Neutrophil (primary cell): ENCODE results near the gene INSM2.

Experiments
- H3K27ac ChIP-seq: fragments of 200-600 bp; sonication (generic); 2 replicates; pipeline ENCODE4 v1.5.1; 2016; ENCODE audit warnings: mild to moderate bottlenecking, moderate library complexity
- H3K27me3 ChIP-seq: fragments of 200-600 bp; sonication (generic); 2 replicates; pipeline ENCODE4 v1.6.0; 2016; ENCODE audit warnings: mild to moderate bottlenecking
- H3K36me3 ChIP-seq: fragments of 200-600 bp; sonication (generic); 2 replicates; pipeline ENCODE4 v1.5.1; 2017
- H3K4me1 ChIP-seq, 2 experiments: fragments of 200-600 bp in 1 of 2; sonication (generic) in 1 of 2; 1 replicate in 1 of 2; 2 replicates in 1 of 2; pipeline versions ENCODE4 v1.5.1 to v1.6.1; 2013 to 2016; ENCODE audit warnings: low read depth in 1 of 2, low read length in 1 of 2, mild to moderate bottlenecking in 1 of 2, moderate library complexity in 1 of 2; ENCODE audit not compliant: control insufficient read depth in 1 of 2, insufficient read depth in 1 of 2
- H3K4me3 ChIP-seq, 2 experiments: fragments of 200-600 bp in 1 of 2; sonication (generic) in 1 of 2; 1 replicate in 1 of 2; 2 replicates in 1 of 2; pipeline ENCODE4 v1.5.1; 2013 to 2016; ENCODE audit warnings: low read depth in 1 of 2, low read length in 1 of 2, mild to moderate bottlenecking in 1 of 2, moderate library complexity in 1 of 2
- H3K9me3 ChIP-seq: fragments of 200-600 bp; sonication (generic); 2 replicates; pipeline ENCODE4 v1.5.1; 2016
- TF ChIP-seq, protein P1 (sequence below): fragments of 200-600 bp; sonication (generic); IDR thresholded peaks from 2 replicates; pipeline ENCODE4 v1.5.1; 2016; ENCODE audit warnings: antibody characterized with exemption

Gene INSM2

DNA sequence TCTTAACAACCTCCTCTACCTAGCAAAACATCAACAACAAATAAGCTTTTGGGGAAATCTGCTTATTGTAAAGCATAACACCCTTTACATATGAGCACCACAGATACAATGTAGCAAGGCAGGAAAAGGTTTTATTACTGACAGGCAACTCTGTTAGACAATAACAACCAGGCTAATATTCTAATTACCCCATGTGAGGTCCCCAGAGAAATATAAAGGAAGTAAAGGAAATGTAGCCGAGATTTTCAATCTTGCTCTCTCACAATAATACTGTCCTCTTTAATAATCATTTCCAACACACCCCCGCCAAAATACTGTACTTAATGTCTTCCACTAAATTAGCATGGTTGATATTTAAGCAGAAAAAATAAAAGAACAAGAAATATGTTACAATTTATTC, 14.0 kb upstream of the INSM2 start:
- no peaks in the 10 kb centered on the region for H3K4me1 ChIP-seq
- no peak overlapping the region for H3K27ac ChIP-seq
- no peaks in the 10 kb centered on the region for H3K36me3 ChIP-seq
- TF ChIP-seq, protein P1, sequence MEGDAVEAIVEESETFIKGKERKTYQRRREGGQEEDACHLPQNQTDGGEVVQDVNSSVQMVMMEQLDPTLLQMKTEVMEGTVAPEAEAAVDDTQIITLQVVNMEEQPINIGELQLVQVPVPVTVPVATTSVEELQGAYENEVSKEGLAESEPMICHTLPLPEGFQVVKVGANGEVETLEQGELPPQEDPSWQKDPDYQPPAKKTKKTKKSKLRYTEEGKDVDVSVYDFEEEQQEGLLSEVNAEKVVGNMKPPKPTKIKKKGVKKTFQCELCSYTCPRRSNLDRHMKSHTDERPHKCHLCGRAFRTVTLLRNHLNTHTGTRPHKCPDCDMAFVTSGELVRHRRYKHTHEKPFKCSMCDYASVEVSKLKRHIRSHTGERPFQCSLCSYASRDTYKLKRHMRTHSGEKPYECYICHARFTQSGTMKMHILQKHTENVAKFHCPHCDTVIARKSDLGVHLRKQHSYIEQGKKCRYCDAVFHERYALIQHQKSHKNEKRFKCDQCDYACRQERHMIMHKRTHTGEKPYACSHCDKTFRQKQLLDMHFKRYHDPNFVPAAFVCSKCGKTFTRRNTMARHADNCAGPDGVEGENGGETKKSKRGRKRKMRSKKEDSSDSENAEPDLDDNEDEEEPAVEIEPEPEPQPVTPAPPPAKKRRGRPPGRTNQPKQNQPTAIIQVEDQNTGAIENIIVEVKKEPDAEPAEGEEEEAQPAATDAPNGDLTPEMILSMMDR, result no peak
- peaks cover 44% of the 10 kb centered on the region for H3K27me3 ChIP-seq
- H3K9me3 ChIP-seq, result no peaks in the 10 kb centered on the region
- H3K4me3 ChIP-seq, result no peak overlapping the region

DNA sequence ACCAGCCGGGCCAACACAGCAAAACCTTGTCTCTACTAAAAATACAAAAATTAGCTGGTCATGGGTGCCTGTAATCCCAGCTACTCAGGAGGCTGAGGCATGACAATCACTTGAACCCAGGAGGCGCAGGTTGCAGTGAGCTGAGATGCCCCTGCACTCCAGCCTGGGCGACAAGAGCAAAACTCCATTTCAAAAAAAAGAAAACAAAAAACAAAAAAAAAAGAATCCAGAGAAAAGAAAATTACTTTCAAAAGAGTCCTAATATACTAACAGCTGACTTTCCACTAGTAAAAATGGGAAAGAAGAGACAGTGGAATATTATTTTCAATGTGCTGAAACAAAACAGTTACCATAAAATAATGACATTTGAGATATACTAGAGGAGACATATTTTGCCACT, 8.3 kb upstream of the INSM2 start:
- Histone ChIP-seq H3K9me3 (no peaks in the 10 kb centered on the region), H3K27ac (no peak overlapping the region), H3K4me1 (no peaks in the 10 kb centered on the region), H3K27me3 (peaks cover 75% of the 10 kb centered on the region), H3K4me3 (no peak overlapping the region), H3K36me3 (no peaks in the 10 kb centered on the region)
- TF ChIP-seq, protein P1, result no peak

DNA sequence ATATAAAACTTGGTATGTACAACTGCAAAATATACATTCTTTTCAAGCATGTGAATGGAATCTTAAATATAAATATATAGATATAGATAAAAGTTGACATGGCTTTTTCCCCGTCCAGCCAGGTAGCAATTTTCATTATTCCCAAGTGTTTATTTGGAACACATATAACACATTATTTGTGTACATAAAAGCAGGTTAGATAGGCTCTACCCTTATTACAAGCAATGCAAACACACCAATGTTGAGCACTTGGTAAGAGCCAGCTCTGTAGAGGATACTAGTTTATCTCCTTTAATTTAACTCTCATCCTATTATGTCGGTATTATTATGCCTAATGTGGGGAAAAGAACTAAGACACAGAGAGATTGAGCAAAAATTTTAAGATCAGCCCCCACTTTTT, 7.0 kb upstream of the INSM2 start:
- peaks cover 75% of the 10 kb centered on the region for H3K27me3 ChIP-seq
- TF ChIP-seq, protein P1, result no peak

DNA sequence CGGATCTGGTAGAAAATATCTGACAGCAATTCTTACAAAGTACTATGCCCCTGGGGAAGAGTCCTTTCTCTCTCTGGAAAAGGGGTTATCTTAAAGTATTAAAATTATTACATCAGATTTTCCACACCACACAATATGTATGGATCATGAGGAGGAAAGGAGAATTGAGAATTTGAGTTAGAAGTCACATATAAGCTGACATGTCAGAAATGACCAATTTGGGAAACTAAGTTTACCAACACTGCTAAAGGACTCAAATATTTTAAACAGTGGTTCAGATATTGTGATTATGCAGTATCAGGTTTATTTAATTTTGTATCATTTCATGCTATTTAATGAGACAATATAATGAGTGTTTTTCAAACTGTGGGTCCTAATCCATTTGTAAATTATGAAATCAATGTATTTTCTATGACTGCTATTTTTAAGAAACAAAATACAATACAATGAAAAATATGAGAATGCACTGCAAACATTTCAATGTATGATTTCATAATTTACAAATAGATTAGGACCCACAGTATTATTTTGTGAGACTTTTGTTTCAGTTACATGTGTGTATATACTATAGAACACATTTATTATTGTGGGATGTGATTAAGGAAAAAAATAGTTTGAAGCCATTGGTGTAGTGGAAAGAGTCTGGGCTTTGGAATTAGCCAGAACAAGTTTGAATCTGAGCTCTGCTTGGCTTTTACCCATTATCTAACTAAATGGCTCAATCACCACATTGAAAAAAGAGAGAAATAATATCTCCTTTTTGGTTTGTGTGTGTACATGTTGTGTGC, 1.8 kb upstream of the INSM2 start:
- Histone ChIP-seq H3K27me3 (peaks cover 100% of the 10 kb centered on the region), H3K4me1 (peaks cover 18 to 21% of the 10 kb centered on the region in 2 experiments), H3K27ac (no peak overlapping the region), H3K9me3 (no peaks in the 10 kb centered on the region), H3K36me3 (no peaks in the 10 kb centered on the region), H3K4me3 (no peak overlapping the region)
- TF ChIP-seq, protein P1, result no peak

More for the DNA sequence above, 7.0 kb upstream of the INSM2 start:
- no peaks in the 10 kb centered on the region for H3K4me1 ChIP-seq
- no peak overlapping the region for H3K27ac ChIP-seq
- no peaks in the 10 kb centered on the region for H3K36me3 ChIP-seq
- no peaks in the 10 kb centered on the region for H3K9me3 ChIP-seq
- no peak overlapping the region for H3K4me3 ChIP-seq

DNA sequence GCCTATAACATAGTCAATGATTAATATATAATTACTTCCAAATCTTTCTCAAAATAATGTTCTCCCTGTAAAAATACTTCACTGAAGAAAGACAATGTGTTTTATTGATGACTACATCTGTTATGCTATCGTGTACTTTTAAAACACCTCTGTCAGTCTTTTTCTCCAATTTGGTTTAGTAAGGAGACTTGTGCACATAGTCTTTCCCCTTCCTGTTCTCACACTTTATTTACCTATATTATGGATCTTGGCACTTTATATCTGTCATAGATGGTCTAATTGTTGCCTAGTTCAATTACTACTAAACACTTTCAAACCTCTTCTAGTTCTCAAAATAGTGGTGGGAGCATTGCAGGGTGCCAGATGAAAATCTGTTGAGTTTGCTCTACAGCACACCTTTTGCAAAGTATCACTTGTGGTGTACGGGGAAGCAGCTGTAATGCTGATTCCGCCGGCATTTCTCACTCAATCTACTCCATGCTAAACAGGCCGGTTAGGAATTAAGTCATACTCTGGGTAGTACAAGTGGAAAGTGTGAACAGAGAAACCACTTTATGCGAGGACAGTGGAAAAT, 1.1 kb upstream of the INSM2 start:
- peaks cover 18 to 21% of the 10 kb centered on the region in 2 experiments for H3K4me1 ChIP-seq
- H3K36me3 ChIP-seq, result no peaks in the 10 kb centered on the region
- no peaks in the 10 kb centered on the region for H3K9me3 ChIP-seq
- H3K27ac ChIP-seq, result no peak overlapping the region
- peaks cover 99% of the 10 kb centered on the region for H3K27me3 ChIP-seq
- TF ChIP-seq, protein P1, result no peak
- H3K4me3 ChIP-seq, result no peak overlapping the region
